ENCODE results near the gene FOSB.

- no peak for TF ChIP-seq CTCF (IDR thresholded peaks at IDR 0.05)
- no peak for TF ChIP-seq POLR2AphosphoS5 (IDR thresholded peaks at IDR 0.05)
- no peak for TF ChIP-seq EP300 (IDR thresholded peaks at IDR 0.05)
- no peak for TF ChIP-seq POLR2A (IDR thresholded peaks at IDR 0.05)
Observed at GRCh38 chr19:45472563-45473366, 5.0 kb downstream of the FOSB start.

Data from sigmoid colon (tissue), 4 donors.